DOHH2 (cell line): ENCODE data around the gene PMEL.

Experiments used
- EZH2phosphoT487 ChIP-seq: fragments of 200-600 bp; sonication (generic); IDR thresholded peaks from 2 replicates; pipeline ENCODE4 v1.6.1; 2017; ENCODE audit warnings: borderline replicate concordance, mild to moderate bottlenecking, antibody characterized with exemption, low read length, moderate library complexity, mixed read lengths
- TF ChIP-seq, protein P1 (sequence below): fragments of 200-600 bp; sonication (generic); IDR thresholded peaks from one replicate; pipeline ENCODE4 v1.5.1; 2014; ENCODE audit warnings: antibody characterized with exemption, mild to moderate bottlenecking, low read depth, low read length; ENCODE audit not compliant: poor library complexity, severe bottlenecking

DNA sequence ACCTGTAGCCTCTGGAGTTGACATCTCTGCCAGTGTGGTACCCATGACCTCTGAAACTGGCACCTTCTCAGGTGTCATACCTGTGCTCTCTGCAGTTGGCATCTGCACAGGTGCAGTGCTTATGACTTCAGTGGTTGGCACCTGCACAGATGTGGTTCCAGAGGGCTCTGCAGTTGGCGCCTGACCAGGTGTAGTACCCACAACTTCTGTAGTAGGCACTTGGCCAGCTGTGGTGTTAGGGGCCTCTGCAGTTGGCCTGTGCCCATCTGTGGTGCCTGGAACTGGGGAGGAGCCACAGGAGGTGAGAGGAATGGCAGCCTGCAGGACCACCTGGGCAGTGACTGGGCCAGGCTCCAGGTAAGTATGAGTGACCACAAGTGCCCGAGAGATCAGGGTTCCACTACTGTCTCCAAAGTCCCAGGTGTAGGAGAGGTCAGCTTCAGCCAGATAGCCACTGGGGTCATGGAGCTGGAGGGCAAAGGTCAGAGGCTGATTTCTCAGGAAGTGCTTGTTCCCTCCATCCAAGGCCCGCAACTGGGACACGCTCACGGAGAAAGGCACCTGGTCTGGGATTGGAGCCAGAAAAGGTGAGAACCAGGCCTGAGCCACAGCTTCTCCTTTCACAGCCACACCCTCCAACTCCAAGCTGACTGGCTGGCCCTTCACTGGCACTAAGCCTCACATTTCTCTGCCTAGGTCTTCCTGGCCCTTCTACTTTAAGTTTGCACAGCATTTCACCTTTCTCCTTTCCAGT is 8.6 kb downstream of the PMEL start:
- TF ChIP-seq, protein P1, sequence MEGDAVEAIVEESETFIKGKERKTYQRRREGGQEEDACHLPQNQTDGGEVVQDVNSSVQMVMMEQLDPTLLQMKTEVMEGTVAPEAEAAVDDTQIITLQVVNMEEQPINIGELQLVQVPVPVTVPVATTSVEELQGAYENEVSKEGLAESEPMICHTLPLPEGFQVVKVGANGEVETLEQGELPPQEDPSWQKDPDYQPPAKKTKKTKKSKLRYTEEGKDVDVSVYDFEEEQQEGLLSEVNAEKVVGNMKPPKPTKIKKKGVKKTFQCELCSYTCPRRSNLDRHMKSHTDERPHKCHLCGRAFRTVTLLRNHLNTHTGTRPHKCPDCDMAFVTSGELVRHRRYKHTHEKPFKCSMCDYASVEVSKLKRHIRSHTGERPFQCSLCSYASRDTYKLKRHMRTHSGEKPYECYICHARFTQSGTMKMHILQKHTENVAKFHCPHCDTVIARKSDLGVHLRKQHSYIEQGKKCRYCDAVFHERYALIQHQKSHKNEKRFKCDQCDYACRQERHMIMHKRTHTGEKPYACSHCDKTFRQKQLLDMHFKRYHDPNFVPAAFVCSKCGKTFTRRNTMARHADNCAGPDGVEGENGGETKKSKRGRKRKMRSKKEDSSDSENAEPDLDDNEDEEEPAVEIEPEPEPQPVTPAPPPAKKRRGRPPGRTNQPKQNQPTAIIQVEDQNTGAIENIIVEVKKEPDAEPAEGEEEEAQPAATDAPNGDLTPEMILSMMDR: no peak
- TF ChIP-seq EZH2phosphoT487: no peak
